Neural progenitor cell (in vitro differentiated cells): ENCODE measurements around the gene BSND. TPM values are rescaled to one million over a fixed set of nuclear protein-coding genes. Genes with fewer than 3 reads are reported as not detected.

Experiments used
- DNase-seq: peaks from one replicate; pipeline ENCODE4 v3.0.0-alpha.2; 2016; ENCODE audit warnings: low spot score
- H2AFZ ChIP-seq: fragments of 200-600 bp; sonication (generic); replicated peaks from 2 replicates; pipeline ENCODE4 v1.6.1; 2016; ENCODE audit warnings: antibody characterized with exemption
- H3F3A ChIP-seq: fragments of 200-600 bp; sonication (generic); 2 replicates; pipeline ENCODE4 v1.6.1; 2016; ENCODE audit warnings: antibody characterized with exemption, low read depth
- H3K27ac ChIP-seq: fragments of 200-600 bp; sonication (generic); 2 replicates; pipeline ENCODE4 v1.5.1; 2016; ENCODE audit warnings: mild to moderate bottlenecking
- H3K27me3 ChIP-seq: fragments of 200-600 bp; sonication (generic); 2 replicates; pipeline ENCODE4 v1.6.1; 2016; ENCODE audit warnings: mild to moderate bottlenecking, moderate library complexity
- H3K36me3 ChIP-seq: fragments of 200-600 bp; sonication (generic); 2 replicates; pipeline ENCODE4 v1.5.1; 2016
- H3K4me1 ChIP-seq: fragments of 200-600 bp; sonication (generic); 2 replicates; pipeline ENCODE4 v1.6.1; 2016; ENCODE audit warnings: mixed run types
- H3K4me2 ChIP-seq: fragments of 200-600 bp; sonication (generic); 2 replicates; pipeline ENCODE4 v1.6.1; 2016
- H3K4me3 ChIP-seq: fragments of 200-600 bp; sonication (generic); 2 replicates; pipeline ENCODE4 v1.5.1; 2016
- H3K79me2 ChIP-seq: fragments of 200-600 bp; sonication (generic); 2 replicates; pipeline ENCODE4 v1.6.1; 2016; ENCODE audit warnings: low read depth
- H3K9ac ChIP-seq: fragments of 200-600 bp; sonication (generic); 2 replicates; pipeline ENCODE4 v1.6.1; 2016
- H3K9me3 ChIP-seq: fragments of 200-600 bp; sonication (generic); 2 replicates; pipeline ENCODE4 v1.5.1; 2016; ENCODE audit warnings: low read depth
- H4K20me1 ChIP-seq: fragments of 200-600 bp; sonication (generic); 2 replicates; pipeline ENCODE4 v1.6.1; 2016; ENCODE audit warnings: low read depth
- H3K27ac Mint-ChIP-seq: 3 replicates; pipeline ENCODE4 v1.8.0; 2021; ENCODE audit warnings: mixed read lengths
- H3K27me3 Mint-ChIP-seq: 2 replicates; pipeline ENCODE4 v1.8.0; 2022; ENCODE audit warnings: low read depth, mild to moderate bottlenecking, inconsistent platforms, moderate library complexity, mixed read lengths; ENCODE audit not compliant: insufficient read depth
- H3K36me3 Mint-ChIP-seq: 3 replicates; pipeline ENCODE4 v1.8.0; 2021; ENCODE audit warnings: mixed read lengths
- H3K4me1 Mint-ChIP-seq: 3 replicates; pipeline ENCODE4 v1.8.0; 2021; ENCODE audit warnings: mixed read lengths
- H3K4me3 Mint-ChIP-seq: 3 replicates; pipeline ENCODE4 v1.8.0; 2021; ENCODE audit warnings: mild to moderate bottlenecking, moderate library complexity, mixed read lengths
- H3K9me3 Mint-ChIP-seq: 3 replicates; pipeline ENCODE4 v1.8.0; 2020; ENCODE audit warnings: mixed read lengths
- CTCF ChIP-seq: fragments of 200-600 bp; sonication (generic); IDR thresholded peaks from 2 replicates; pipeline ENCODE4 v1.5.1; 2017; ENCODE audit warnings: antibody characterized with exemption, mild to moderate bottlenecking
- EZH2 ChIP-seq: fragments of 200-600 bp; sonication (generic); IDR thresholded peaks from 2 replicates; pipeline ENCODE4 v1.6.1; 2017; ENCODE audit warnings: antibody characterized with exemption, mild to moderate bottlenecking, moderate library complexity
- EZH2phosphoT487 ChIP-seq: fragments of 200-600 bp; sonication (generic); IDR thresholded peaks from 2 replicates; pipeline ENCODE4 v1.6.1; 2017; ENCODE audit warnings: antibody characterized with exemption
- total RNA-seq: library from RNA; depleted of rRNA; stranded (reverse); fragments of >200 nt; gene quantifications from 2 replicates; pipeline ENCODE4 v1.2.3, GENCODE V29; 2015; ENCODE audit warnings: low replicate concordance

The BSND gene
- total RNA-seq, 1 donor from 2014 or later, result not detected

GRCh38 chr1:55015123-55015522 is 16.4 kb downstream of the BSND start:
- TF ChIP-seq EZH2phosphoT487 (no peak), EZH2 (no peak), CTCF (no peak)
- no peaks in the 10 kb centered on the region for H4K20me1 ChIP-seq
- Mint-ChIP-seq H3K27me3 (peaks cover 8% of the 10 kb centered on the region), H3K4me3 (no peak overlapping the region), H3K27ac (no peak overlapping the region), H3K9me3 (no peaks in the 10 kb centered on the region), H3K4me1 (no peaks in the 10 kb centered on the region), H3K36me3 (no peaks in the 10 kb centered on the region)
- H3K9ac ChIP-seq, result no peak overlapping the region
- no peaks in the 10 kb centered on the region for H3F3A ChIP-seq
- no peak overlapping the region for H3K4me2 ChIP-seq
- no peak overlapping the region for H3K27ac ChIP-seq
- H3K36me3 ChIP-seq, result no peaks in the 10 kb centered on the region
- H2AFZ ChIP-seq, result no peak overlapping the region
- no peaks in the 10 kb centered on the region for H3K9me3 ChIP-seq
- no peaks in the 10 kb centered on the region for H3K79me2 ChIP-seq
- H3K4me3 ChIP-seq, result no peak overlapping the region
- H3K27me3 ChIP-seq, result no peaks in the 10 kb centered on the region
- no peaks in the 10 kb centered on the region for H3K4me1 ChIP-seq
- no peak for DNase-seq

- Mint-ChIP-seq H3K4me1 (no peaks in the 10 kb centered on the region), H3K27me3 (peaks cover 8% of the 10 kb centered on the region), H3K9me3 (no peaks in the 10 kb centered on the region), H3K4me3 (no peak overlapping the region), H3K27ac (no peak overlapping the region), H3K36me3 (no peaks in the 10 kb centered on the region)
- Histone ChIP-seq H3K27me3 (no peaks in the 10 kb centered on the region), H3K9ac (no peak overlapping the region), H3F3A (no peaks in the 10 kb centered on the region), H3K9me3 (no peaks in the 10 kb centered on the region), H4K20me1 (no peaks in the 10 kb centered on the region), H3K4me3 (no peak overlapping the region), H3K27ac (no peak overlapping the region), H3K4me1 (no peaks in the 10 kb centered on the region), H3K36me3 (no peaks in the 10 kb centered on the region), H3K79me2 (no peaks in the 10 kb centered on the region), H2AFZ (no peak overlapping the region), H3K4me2 (no peak overlapping the region)
- no peak for TF ChIP-seq EZH2
- no peak for TF ChIP-seq EZH2phosphoT487
- TF ChIP-seq CTCF, result no peak
- DNase-seq, result no peak
Measured at GRCh38 chr1:55015731-55016620, 17.2 kb downstream of the BSND start.

DNA sequence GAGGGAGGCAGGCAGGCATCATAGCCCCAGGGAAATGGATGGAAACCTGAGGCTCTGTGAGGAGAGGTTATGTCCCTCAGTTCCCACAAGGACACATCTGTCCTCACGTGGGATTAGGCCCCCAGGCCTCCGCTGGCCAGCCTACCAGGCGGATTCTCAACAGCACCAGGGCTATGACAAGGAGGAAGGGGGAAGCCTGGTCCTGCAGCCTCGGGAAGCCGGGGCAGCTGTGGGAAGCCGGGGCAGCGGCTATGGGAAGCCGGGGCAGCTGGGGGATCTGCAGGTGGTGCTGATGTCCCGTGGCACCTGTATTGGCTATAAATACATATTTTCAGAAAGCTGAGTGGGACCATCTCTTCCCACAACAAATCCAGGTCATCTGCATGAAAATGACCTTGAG is 19.7 kb downstream of the BSND start:
- no peaks in the 10 kb centered on the region for H3K9me3 ChIP-seq
- no peaks in the 10 kb centered on the region for H3K79me2 ChIP-seq
- no peaks in the 10 kb centered on the region for H3F3A ChIP-seq
- DNase-seq, result no peak
- H2AFZ ChIP-seq, result no peak overlapping the region
- H3K27ac Mint-ChIP-seq, result no peak overlapping the region
- H3K27ac ChIP-seq, result no peak overlapping the region
- no peaks in the 10 kb centered on the region for H4K20me1 ChIP-seq
- peaks cover 4% of the 10 kb centered on the region for H3K4me1 Mint-ChIP-seq
- H3K4me3 Mint-ChIP-seq, result no peak overlapping the region
- no peaks in the 10 kb centered on the region for H3K27me3 ChIP-seq
- H3K4me3 ChIP-seq, result no peak overlapping the region
- peaks cover 6% of the 10 kb centered on the region for H3K27me3 Mint-ChIP-seq
- H3K4me1 ChIP-seq, result no peaks in the 10 kb centered on the region
- no peak for TF ChIP-seq EZH2phosphoT487
- no peak for TF ChIP-seq EZH2
- no peak for TF ChIP-seq CTCF
- no peaks in the 10 kb centered on the region for H3K36me3 Mint-ChIP-seq
- H3K4me2 ChIP-seq, result no peak overlapping the region
- no peaks in the 10 kb centered on the region for H3K9me3 Mint-ChIP-seq
- H3K9ac ChIP-seq, result no peak overlapping the region
- H3K36me3 ChIP-seq, result no peaks in the 10 kb centered on the region
